Colonic mucosa (tissue), 4 donors: ENCODE data around the gene TRIM10. TPM values are rescaled to one million over a fixed set of nuclear protein-coding genes. Genes with fewer than 3 reads are reported as not detected.
A peak's percentile ranks its signal among the peaks of the same experiment; 100 is the strongest.

Source experiments
- DNase-seq: peaks from one replicate; pipeline ENCODE4 v3.0.0-alpha.2; 2020
- H3K27ac ChIP-seq: fragments of 200-600 bp; one replicate; pipeline ENCODE4 v1.8.0; 2021
- H3K27me3 ChIP-seq: fragments of 200-600 bp; one replicate; pipeline ENCODE4 v1.8.0; 2021
- H3K36me3 ChIP-seq: fragments of 200-600 bp; one replicate; pipeline ENCODE4 v1.8.0; 2021
- H3K4me1 ChIP-seq: fragments of 200-600 bp; one replicate; pipeline ENCODE4 v1.8.0; 2021; ENCODE audit warnings: mild to moderate bottlenecking
- H3K4me3 ChIP-seq: fragments of 200-600 bp; one replicate; pipeline ENCODE4 v1.8.0; 2021
- H3K9ac ChIP-seq, 2 donors: one replicate each; pipeline ENCODE4 v1.7.0; 2013; ENCODE audit warnings: control low read depth in 2 of 2, low read depth in 2 of 2, low read length in 2 of 2
- H3K9me3 ChIP-seq: fragments of 200-600 bp; one replicate; pipeline ENCODE4 v1.8.0; 2021
- CTCF ChIP-seq: fragments of 200-600 bp; IDR thresholded peaks from one replicate; pipeline ENCODE4 v1.8.0; 2022; ENCODE audit warnings: antibody characterized with exemption, mild to moderate bottlenecking
- intact Hi-C: fragments of 100-400 bp; cut with DNase I; formaldehyde crosslinking; loops from one replicate; pipeline ENCODE4 v1.14.1; 2022
- total RNA-seq, 2 donors: library from RNA; stranded (reverse); fragmentation: NEBNext Ultra II Directional in 1 of 2; extraction: Animal tissue kit (Norgen Biotek cat#: 25700) in 1 of 2; gene quantifications; one replicate each; pipeline ENCODE4 v1.2.1, GENCODE V29; 2021
- donor health status: healthy.
- donor health status: DM: no; HTN: no; CAD: no.
- donor health status: DM: no; HTN: no; CAD: no.

Gene TRIM10
- total RNA-seq, 2 donors from 2014 or later = 3.8 to 3.9 TPM

GRCh38 chr6:30113003-30113759 lies 47.8 kb downstream of the TRIM10 start, which contains the start of gene TRIM31:
TRIM31 (minus strand) TSS chr6:30113090; CDS start chr6:30112805, 285 bp downstream.
- no peaks in the 10 kb centered on the region for H3K36me3 ChIP-seq
- peak; percentile 66 for DNase-seq
- H3K4me3 ChIP-seq = peak within 1 kb of the TSS; percentile 39
- peak within 1 kb of the TSS; percentile 43 to 65 for H3K9ac ChIP-seq
- H3K9me3 ChIP-seq = no peaks in the 10 kb centered on the region
- intact Hi-C loops = no loop called here
- peaks cover 5% of the 10 kb centered on the region for H3K4me1 ChIP-seq
- H3K27ac ChIP-seq = peak within 1 kb of the TSS; percentile 83
- no peaks in the 10 kb centered on the region for H3K27me3 ChIP-seq
- TF ChIP-seq CTCF = no peak

GRCh38 chr6:30112402-30112994 lies 48.5 kb downstream of the TRIM10 start:
- Histone ChIP-seq H3K36me3 (no peaks in the 10 kb centered on the region), H3K4me1 (peaks cover 5% of the 10 kb centered on the region), H3K9ac (peak overlapping the region; percentile 43 to 65), H3K9me3 (no peaks in the 10 kb centered on the region), H3K27me3 (no peaks in the 10 kb centered on the region), H3K4me3 (peak overlapping the region; percentile 39), H3K27ac (peak overlapping the region; percentile 83)
- no peak for TF ChIP-seq CTCF
- no peak for DNase-seq
- intact Hi-C loops = no loop called here

GRCh38 chr6:30111266-30111856 lies 49.6 kb downstream of the TRIM10 start:
- Histone ChIP-seq H3K27me3 (no peaks in the 10 kb centered on the region), H3K27ac (peak overlapping the region; percentile 83), H3K4me3 (peak overlapping the region; percentile 39), H3K4me1 (peaks cover 5% of the 10 kb centered on the region), H3K9me3 (no peaks in the 10 kb centered on the region), H3K9ac (peak overlapping the region in 1 of 2 donors; percentile 65), H3K36me3 (no peaks in the 10 kb centered on the region)
- intact Hi-C loops = no loop called here
- no peak for DNase-seq
- TF ChIP-seq CTCF = no peak

GRCh38 chr6:30104661-30105060 lies 56.4 kb downstream of the TRIM10 start:
- Histone ChIP-seq H3K27ac (no peak overlapping the region), H3K27me3 (no peaks in the 10 kb centered on the region), H3K4me1 (peaks cover 5% of the 10 kb centered on the region), H3K4me3 (no peak overlapping the region), H3K9me3 (no peaks in the 10 kb centered on the region), H3K36me3 (no peaks in the 10 kb centered on the region), H3K9ac (no peak overlapping the region)
- no peak for DNase-seq
- TF ChIP-seq CTCF = no peak
- intact Hi-C loops = loop anchor here (2.0 to 5.0 kb wide), 4 partner anchors 26 to 108 kb away; partner anchors contain the start of genes PPP1R11 and TRIM26

GRCh38 chr6:30103872-30104179 lies 57.2 kb downstream of the TRIM10 start:
- Histone ChIP-seq H3K27ac (peak overlapping the region; percentile 80), H3K9ac (peak overlapping the region; percentile 53 to 85), H3K36me3 (no peaks in the 10 kb centered on the region), H3K4me1 (peaks cover 5% of the 10 kb centered on the region), H3K9me3 (no peaks in the 10 kb centered on the region), H3K4me3 (peak overlapping the region; percentile 31), H3K27me3 (no peaks in the 10 kb centered on the region)
- intact Hi-C loops = loop anchor here (2.0 to 5.0 kb wide), 4 partner anchors 27 to 108 kb away; partner anchors contain the start of genes PPP1R11 and TRIM26
- DNase-seq = peak; percentile 20
- no peak for TF ChIP-seq CTCF
